ENCODE measurements around the gene CDK6. TPM values are rescaled to one million over a fixed set of nuclear protein-coding genes. Genes with fewer than 3 reads are reported as not detected.

Gene CDK6
- total and polyA plus RNA-seq, 9 of the 15 experiments (the other 6 are each of a cell fraction or from before 2014, with no cell fraction given) = 7.6 to 109 (median 44.4) TPM

GRCh38 chr7:92815412-92815811 is 21.0 kb downstream of the CDK6 start (continued):
- TF ChIP-seq MLLT1 (IDR thresholded peaks at IDR 0.05) = no peak
- no peak for TF ChIP-seq ZNF23 (CRISPR knock-in tag; IDR thresholded peaks at IDR 0.05)
- no peak for TF ChIP-seq FOXM1 (IDR thresholded peaks at IDR 0.05; ENCODE audit: low read depth)
- no peak for TF ChIP-seq FOXM1 (CRISPR knock-in tag; IDR thresholded peaks at IDR 0.05; ENCODE audit: low read depth)
- TF ChIP-seq ZNF561 (CRISPR knock-in tag; conservative IDR thresholded peaks at IDR 0.05) = no peak
- TF ChIP-seq SIX5 (IDR thresholded peaks at IDR 0.05; ENCODE audit: borderline replicate concordance in 1 of 2, insufficient read depth in 1 of 2, low read depth in 1 of 2, low read length in 2 of 2) = no peak
- TF ChIP-seq TEAD1 (CRISPR knock-in tag; IDR thresholded peaks at IDR 0.05) = no peak

- H3K4me3 ChIP-seq = no peak overlapping the region
- DNase-seq (ENCODE audit: extremely low read depth in 1 of 4, low spot score in 3 of 4) = no peak
- no peak overlapping the region for H3K9ac ChIP-seq (ENCODE audit: insufficient read depth in 1 of 2, low read depth in 2 of 2, low read length in 2 of 2)
- H3K27ac ChIP-seq (ENCODE audit: extremely low read depth, low read depth, low read length) = peak overlapping the region; percentile 39; the same call in 1 of the 3 replicates
- no peaks in the 10 kb centered on the region for H3K9me3 ChIP-seq (replicated peaks; ENCODE audit: control insufficient read depth, insufficient read depth, low read depth, low read length)
- peaks cover 0 to 31% of the 10 kb centered on the region in 2 experiments; a peak in 3 of 5 replicates for H3K4me1 ChIP-seq (replicated peaks in 1 of 2; ENCODE audit: control insufficient read depth in 2 of 2, insufficient read depth in 2 of 2, low read length in 2 of 2)
- H3K9me1 ChIP-seq (ENCODE audit: control insufficient read depth, insufficient read depth, low read length) = no peaks in the 10 kb centered on the region
- H3K79me2 ChIP-seq (ENCODE audit: control insufficient read depth, insufficient read depth, low read length) = peaks cover 100% of the 10 kb centered on the region
- in situ Hi-C loops (cut with MboI) (no loop called here), intact Hi-C loops (cut with micrococcal nuclease) (no loop called here)
- H3K36me3 ChIP-seq (ENCODE audit: control insufficient read depth, insufficient read depth, low read length) = peaks cover 9% of the 10 kb centered on the region
- no peaks in the 10 kb centered on the region for H4K20me1 ChIP-seq (replicated peaks; ENCODE audit: control insufficient read depth, insufficient read depth, low read length)
- peak; percentile 72; the same call in 1 of the 2 replicates for TF ChIP-seq MAFF (IDR thresholded peaks at IDR 0.05; ENCODE audit: low read length)
- TF ChIP-seq ZNF24 (IDR thresholded peaks at IDR 0.05) = no peak
- no peak for TF ChIP-seq MITF (IDR thresholded peaks at IDR 0.05)
- TF ChIP-seq PYGO2 (tag; IDR thresholded peaks at IDR 0.05) = no peak
- no peak for TF ChIP-seq KAT7 (CRISPR knock-in tag; IDR thresholded peaks at IDR 0.05; ENCODE audit: borderline replicate concordance)
- no peak for TF ChIP-seq SMARCA5 (IDR thresholded peaks at IDR 0.05)
- 0 out of 2 replicates have a peak, but pooled peaks have one; percentile 13 for TF ChIP-seq SMAD4 (CRISPR knock-in tag; conservative IDR thresholded peaks at IDR 0.05)
- TF ChIP-seq MECOM (CRISPR knock-in tag; IDR thresholded peaks at IDR 0.05) = no peak
- peak; percentile 72 for TF ChIP-seq MAFG (tag; conservative IDR thresholded peaks at IDR 0.05)
- peak; percentile 95 for TF ChIP-seq ZNF316 (IDR thresholded peaks at IDR 0.05)
- TF ChIP-seq MAFK (IDR thresholded peaks at IDR 0.05; ENCODE audit: low read length) = peak; percentile 55; the same call in 1 of the 2 replicates
- peak; percentile 93 for TF ChIP-seq C11orf30 (IDR thresholded peaks at IDR 0.05; ENCODE audit: low read depth)
- no peak for TF ChIP-seq ZSCAN32 (CRISPR knock-in tag; IDR thresholded peaks at IDR 0.05)
- ATAC-seq = no peak
- H2AFZ ChIP-seq (ENCODE audit: low read depth, low read length) = no peak overlapping the region
- no peak overlapping the region for H3K4me2 ChIP-seq (ENCODE audit: insufficient read depth, low read length)
- BruUV-seq (replicated peaks) = no TSS peak
- 34% methylated on average over 4 of the region's 4 CpGs for WGBS (ENCODE audit: insufficient coverage, low coverage, missing lambda C conversion rate)
- no peak for FAIRE-seq
- ChIA-PET CTCF (ENCODE audit: low intra/inter-chr PET ratio) (no interaction called here), POLR2A (interaction anchor here (1.0 kb wide), 1 partner anchor 10 kb away, joined by 3 read pairs; no protein-coding TSS in a partner anchor)
- no peaks in the 10 kb centered on the region for H3K27me3 ChIP-seq (ENCODE audit: control insufficient read depth in 2 of 2, insufficient read depth in 2 of 2, low read length in 2 of 2)
Observed at GRCh38 chr7:92813390-92814024, 22.9 kb downstream of the CDK6 start.

Measured in K562 (cell line).